ENCODE results near the gene NLRP6. TPM values are rescaled to one million over a fixed set of nuclear protein-coding genes. Genes with fewer than 3 reads are reported as not detected.
A peak's percentile ranks its signal among the peaks of the same experiment; 100 is the strongest.
"Not testable (repeated sequence)": the region's sequence is repeated elsewhere in the genome, so short reads cannot be mapped to it uniquely, and the experiment has no call there.

Gene NLRP6
- total RNA-seq, 1 donor from 2014 or later = 0.36 TPM

- intact Hi-C loops (cut with DNase I) = no loop called here
- ATAC-seq = no peak
- DNase-seq (ENCODE audit: low spot score) = no peak
These were observed 36.9 kb downstream of the NLRP6 start for GRCh38 chr11:315051-315481.

GRCh38 chr11:315516-315994 lies 37.3 kb downstream of the NLRP6 start:
- ATAC-seq (no peak), DNase-seq (ENCODE audit: low spot score) (peak; percentile 57)
- intact Hi-C loops (cut with DNase I) = no loop called here

- ATAC-seq (no peak), DNase-seq (ENCODE audit: low spot score) (peak; percentile 70)
- intact Hi-C loops (cut with DNase I) = no loop called here
These were observed 38.0 kb downstream of the NLRP6 start for GRCh38 chr11:316031-316701.

- ATAC-seq (no peak), DNase-seq (ENCODE audit: low spot score) (no peak)
- intact Hi-C loops (cut with DNase I) = no loop called here
These were observed 38.7 kb downstream of the NLRP6 start for GRCh38 chr11:316891-317301.

- DNase-seq (ENCODE audit: low spot score) = peak; percentile 59
- intact Hi-C loops (cut with DNase I); ATAC-seq: not testable (repeated sequence)
These were observed 39.6 kb downstream of the NLRP6 start for GRCh38 chr11:317668-318404.

GRCh38 chr11:318405-319120 lies 40.4 kb downstream of the NLRP6 start:
- DNase-seq (ENCODE audit: low spot score) (peak; percentile 69), ATAC-seq (peak; percentile 33)
- intact Hi-C loops (cut with DNase I) = not testable (repeated sequence)

GRCh38 chr11:319121-319887 lies 41.1 kb downstream of the NLRP6 start:
- DNase-seq (ENCODE audit: low spot score) (peak; percentile 67), ATAC-seq (peak; percentile 41)
- intact Hi-C loops (cut with DNase I) = not testable (repeated sequence)

- intact Hi-C loops (cut with DNase I) = not testable (repeated sequence)
- ATAC-seq (peak; percentile 20), DNase-seq (ENCODE audit: low spot score) (peak; percentile 44)
These were observed 41.7 kb downstream of the NLRP6 start for GRCh38 chr11:319888-320273.

GRCh38 chr11:324156-324555 lies 45.9 kb downstream of the NLRP6 start:
- peak; percentile 58 for DNase-seq (ENCODE audit: low spot score)
- ATAC-seq = no peak
- intact Hi-C loops (cut with DNase I) = no loop called here

GRCh38 chr11:324593-325517 lies 46.6 kb downstream of the NLRP6 start:
- peak; percentile 64 for DNase-seq (ENCODE audit: low spot score)
- intact Hi-C loops (cut with DNase I); ATAC-seq: not testable (repeated sequence)

- ATAC-seq (no peak), DNase-seq (ENCODE audit: low spot score) (peak; percentile 65)
- intact Hi-C loops (cut with DNase I) = no loop called here
These were observed 47.8 kb downstream of the NLRP6 start for GRCh38 chr11:325796-326591.

- intact Hi-C loops (cut with DNase I) = no loop called here
- ATAC-seq (no peak), DNase-seq (ENCODE audit: low spot score) (no peak)
These were observed 48.3 kb downstream of the NLRP6 start for GRCh38 chr11:326592-326841.

- ATAC-seq = peak; percentile 89
- intact Hi-C loops (cut with DNase I) = no loop called here
- peak; percentile 91 for DNase-seq (ENCODE audit: low spot score)
These were observed 48.8 kb downstream of the NLRP6 start for GRCh38 chr11:326842-327580.

- no peak for ATAC-seq
- no peak for DNase-seq (ENCODE audit: low spot score)
- intact Hi-C loops (cut with DNase I) = no loop called here
These were observed 49.3 kb downstream of the NLRP6 start for GRCh38 chr11:327581-327923.

GRCh38 chr11:328012-328411 lies 49.8 kb downstream of the NLRP6 start:
- peak; percentile 52 for DNase-seq (ENCODE audit: low spot score)

GRCh38 chr11:328516-329100 lies 50.4 kb downstream of the NLRP6 start:
- peak; percentile 45 for DNase-seq (ENCODE audit: low spot score)
- ATAC-seq; intact Hi-C loops (cut with DNase I): not testable (repeated sequence)

More at GRCh38 chr11:328012-328411, 49.8 kb downstream of the NLRP6 start:
- ATAC-seq = no peak
- intact Hi-C loops (cut with DNase I) = no loop called here

- no peak for DNase-seq (ENCODE audit: low spot score)
- intact Hi-C loops (cut with DNase I) = no loop called here
- no peak for ATAC-seq
These were observed 51.7 kb downstream of the NLRP6 start for GRCh38 chr11:329886-330253.
